CD4-positive, alpha-beta memory T cell (primary cell): Measurements from ENCODE around the gene NCS1. TPM values are rescaled to one million over a fixed set of nuclear protein-coding genes. Genes with fewer than 3 reads are reported as not detected.
"Not testable (repeated sequence)": the region's sequence is repeated elsewhere in the genome, so short reads cannot be mapped to it uniquely, and the experiment has no call there.

Experiments
- CTCF ChIA-PET: fragments of 350-600 bp; sonication (Branson Sonifier 250); formaldehyde crosslinking; loops from one replicate; lab custom pipeline; 2021; ENCODE audit warnings: inconsistent platforms; ENCODE audit not compliant: partially characterized antibody; lab: Charles Lee
- POLR2A ChIA-PET: fragments of 350-600 bp; sonication (Branson Sonifier 250); formaldehyde crosslinking; loops from one replicate; lab custom pipeline; 2021; ENCODE audit not compliant: partially characterized antibody; lab: Charles Lee
- DNase-seq, 5 donors: peaks; one replicate each; pipeline versions ENCODE4 v3.0.0 to v3.0.0-alpha.2; 2020 to 2022; ENCODE audit warnings: mixed read lengths in 1 of 5
- H3K27ac ChIP-seq: one replicate; pipeline ENCODE4 v1.7.0; 2013; ENCODE audit warnings: low read depth, low read length
- H3K27me3 ChIP-seq: 2 replicates; pipeline ENCODE4 v1.7.0; 2013; ENCODE audit warnings: mild to moderate bottlenecking, low read length, moderate library complexity; ENCODE audit not compliant: insufficient read depth
- H3K36me3 ChIP-seq: 2 replicates; pipeline ENCODE4 v1.7.0; 2013; ENCODE audit warnings: mild to moderate bottlenecking, low read length, moderate library complexity; ENCODE audit not compliant: insufficient read depth
- H3K4me1 ChIP-seq: 2 replicates; pipeline ENCODE4 v1.7.0; 2013; ENCODE audit warnings: mild to moderate bottlenecking, low read length, moderate library complexity; ENCODE audit not compliant: insufficient read depth
- H3K4me3 ChIP-seq, 2 donors: one replicate each; pipeline ENCODE4 v1.7.0; 2013; ENCODE audit warnings: low read length in 2 of 2, mild to moderate bottlenecking in 1 of 2
- H3K9me3 ChIP-seq, 2 donors: one replicate each; pipeline ENCODE4 v1.7.0; 2013; ENCODE audit warnings: low read length in 2 of 2, control low read depth in 1 of 2; ENCODE audit not compliant: control insufficient read depth in 1 of 2
- H3K27ac Mint-ChIP-seq, 7 donors: one replicate each; pipeline ENCODE4 v1.8.0; 2020 to 2021; ENCODE audit warnings: mixed read lengths in 7 of 7, mild to moderate bottlenecking in 6 of 7, inconsistent platforms in 3 of 7, moderate library complexity in 3 of 7
- H3K27me3 Mint-ChIP-seq, 2 donors: one replicate each; pipeline ENCODE4 v1.8.0; 2020 to 2021; ENCODE audit warnings: mixed read lengths in 2 of 2
- H3K36me3 Mint-ChIP-seq, 2 donors: one replicate each; pipeline ENCODE4 v1.8.0; 2020 to 2021; ENCODE audit warnings: mixed read lengths in 2 of 2, inconsistent platforms in 1 of 2, mild to moderate bottlenecking in 1 of 2
- H3K4me1 Mint-ChIP-seq, 4 donors: one replicate each; pipeline ENCODE4 v1.8.0; 2020 to 2021; ENCODE audit warnings: mixed read lengths in 4 of 4, mild to moderate bottlenecking in 1 of 4
- H3K4me3 Mint-ChIP-seq, 8 donors: one replicate each; pipeline ENCODE4 v1.8.0; 2020 to 2021; ENCODE audit warnings: mixed read lengths in 8 of 8, mild to moderate bottlenecking in 7 of 8, moderate library complexity in 6 of 8, inconsistent platforms in 3 of 8
- H3K9me3 Mint-ChIP-seq, 8 donors: one replicate each; pipeline ENCODE4 v1.8.0; 2020 to 2021; ENCODE audit warnings: mixed read lengths in 8 of 8, mild to moderate bottlenecking in 5 of 8, inconsistent platforms in 3 of 8, moderate library complexity in 1 of 8
- intact Hi-C: fragments of 100-400 bp; cut with micrococcal nuclease; formaldehyde crosslinking; loops from one replicate; pipeline ENCODE4 v1.15.1; 2023
- polyA plus RNA-seq, 2 donors: library from polyadenylated mRNA; unstranded; fragments of 300-500 nt; fragmentation: Illumina TruSeq; gene quantifications; one replicate each; pipeline ENCODE4 v1.2.3, GENCODE V29; 2021
- total RNA-seq, 2 experiments: library from RNA; stranded (reverse); gene quantifications; one replicate each; pipeline ENCODE4 v1.2.3, GENCODE V29; 2021

The NCS1 gene
- total and polyA plus RNA-seq, 4 experiments from 2014 or later, result 0.64 to 0.90 TPM; not detected in 2

DNA sequence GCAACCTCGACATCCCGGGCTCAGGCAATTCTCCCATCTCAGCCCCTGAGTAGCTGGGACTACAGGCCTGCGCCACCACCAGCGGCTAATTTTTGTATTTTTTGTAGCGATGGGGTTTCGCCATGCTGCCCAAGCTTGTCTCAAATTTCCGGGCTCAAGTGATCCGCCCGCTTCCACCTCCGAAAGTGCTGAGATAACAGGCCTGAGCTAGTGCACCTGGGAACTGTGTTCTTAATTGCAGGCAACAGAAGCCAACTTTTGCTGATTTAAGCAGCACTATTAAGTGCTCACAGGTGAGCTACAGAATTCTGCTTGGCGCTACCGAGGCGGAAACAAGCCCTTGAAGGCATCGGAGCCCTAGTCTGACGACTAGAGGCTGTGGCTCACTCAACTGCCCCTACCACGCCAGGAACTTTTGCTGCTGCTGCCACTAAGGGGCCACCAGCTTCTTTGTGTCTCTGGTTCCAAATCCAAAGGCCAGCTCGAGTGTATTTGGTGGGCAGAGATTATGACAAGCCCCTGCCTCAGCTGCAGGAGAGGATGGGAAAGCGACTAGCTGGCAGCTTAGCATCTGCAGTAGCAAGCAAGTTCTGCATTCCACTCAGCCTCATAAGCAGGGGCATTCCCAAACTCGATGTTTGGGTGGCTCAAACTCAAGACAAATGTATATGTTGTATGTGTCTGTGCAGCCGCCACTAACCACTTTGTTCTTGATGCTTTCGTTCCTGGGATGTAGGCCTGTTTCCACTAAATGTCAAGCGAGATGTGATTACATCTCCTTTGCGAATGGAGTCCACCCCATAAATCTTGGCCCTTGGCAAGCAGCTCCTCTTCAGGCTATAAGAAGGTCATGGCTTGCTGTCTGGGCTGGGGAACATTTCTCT is 82.8 kb downstream of the NCS1 start:
- Mint-ChIP-seq H3K9me3 (peaks cover 0 to 6% (median 0%) of the 10 kb centered on the region in 8 donors), H3K27ac (no peak overlapping the region)
- POLR2A ChIA-PET, result no interaction called here

DNA sequence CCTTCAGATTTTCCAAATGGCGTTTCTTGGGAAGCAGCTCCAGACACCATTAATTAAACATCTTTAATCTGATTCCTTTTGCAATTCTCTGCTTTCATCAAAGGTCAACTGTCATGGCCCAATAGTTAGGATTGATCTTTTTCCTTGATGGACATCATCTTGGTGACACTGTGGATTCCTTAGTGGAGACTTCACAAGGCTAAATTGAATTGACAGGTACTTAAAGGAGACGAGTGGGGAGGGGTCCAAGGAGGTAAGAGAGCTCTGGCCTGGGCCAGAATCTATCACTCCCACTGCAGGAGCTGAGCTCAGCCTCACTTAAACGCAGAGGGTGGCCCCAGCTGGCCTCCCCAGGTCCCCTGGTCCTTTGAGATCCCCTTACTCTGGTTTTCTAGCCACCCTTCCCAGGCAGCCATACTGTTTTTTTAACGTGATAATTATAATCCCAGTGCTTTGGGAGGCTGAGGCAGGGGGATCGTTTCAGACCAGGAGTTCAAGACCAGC is 83.5 kb downstream of the NCS1 start:
- Mint-ChIP-seq H3K4me3 (no peak overlapping the region), H3K27me3 (peaks cover 15 to 25% of the 10 kb centered on the region in 2 donors), H3K36me3 (no peaks in the 10 kb centered on the region), H3K9me3 (peaks cover 0 to 6% (median 0%) of the 10 kb centered on the region in 8 donors), H3K27ac (no peak overlapping the region), H3K4me1 (no peaks in the 10 kb centered on the region)
- intact Hi-C loops, result no loop called here
- H3K9me3 ChIP-seq, result no peaks in the 10 kb centered on the region
- H3K27ac ChIP-seq, result no peak overlapping the region
- no peak overlapping the region for H3K4me3 ChIP-seq
- H3K4me1 ChIP-seq, result no peaks in the 10 kb centered on the region
- POLR2A ChIA-PET, result no interaction called here
- H3K27me3 ChIP-seq, result no peaks in the 10 kb centered on the region
- H3K36me3 ChIP-seq, result no peaks in the 10 kb centered on the region
- DNase-seq, result no peak
- CTCF ChIA-PET, result interaction anchor here (0.8 kb wide), 1 partner anchor 13 kb away, joined by 3 read pairs; no protein-coding TSS in a partner anchor

More for the DNA sequence above, 82.8 kb downstream of the NCS1 start:
- Mint-ChIP-seq H3K27me3 (peaks cover 10 to 21% of the 10 kb centered on the region in 2 donors), H3K36me3 (no peaks in the 10 kb centered on the region), H3K4me3 (no peak overlapping the region), H3K4me1 (no peaks in the 10 kb centered on the region)
- H3K27me3 ChIP-seq, result no peaks in the 10 kb centered on the region
- H3K9me3 ChIP-seq, result no peaks in the 10 kb centered on the region
- H3K4me3 ChIP-seq, result no peak overlapping the region
- CTCF ChIA-PET, result interaction anchor here (0.8 to 4.4 kb wide), 2 partner anchors 12 to 13 kb away, joined by 3 to 22 read pairs; no protein-coding TSS in a partner anchor
- no peaks in the 10 kb centered on the region for H3K36me3 ChIP-seq
- no peak overlapping the region for H3K27ac ChIP-seq
- no peaks in the 10 kb centered on the region for H3K4me1 ChIP-seq
- intact Hi-C loops, result no loop called here
- DNase-seq, result no peak

DNA sequence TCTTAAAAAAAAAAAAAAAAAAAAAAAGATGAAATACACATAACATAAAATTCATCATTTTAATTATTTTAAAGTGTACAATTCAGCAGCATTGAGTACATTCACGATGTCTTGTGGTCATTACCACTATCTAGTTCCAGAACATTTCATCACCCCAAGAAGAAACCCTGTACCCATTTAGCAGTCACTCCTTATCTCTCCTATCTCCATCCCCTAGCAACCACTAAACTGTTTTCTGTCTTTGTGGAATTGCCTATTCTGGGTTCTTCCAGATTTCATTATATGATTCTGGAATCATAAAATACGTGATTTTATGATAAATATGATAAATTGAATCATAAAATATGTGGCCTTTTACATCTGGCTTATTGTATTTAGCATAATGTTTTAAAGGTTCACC is 84.4 kb downstream of the NCS1 start:
- Mint-ChIP-seq H3K4me1 (no peaks in the 10 kb centered on the region), H3K27me3 (peaks cover 15 to 31% of the 10 kb centered on the region in 2 donors), H3K4me3 (no peak overlapping the region), H3K36me3 (no peaks in the 10 kb centered on the region), H3K9me3 (peaks cover 0 to 6% (median 0%) of the 10 kb centered on the region in 8 donors), H3K27ac (no peak overlapping the region)
- H3K4me1 ChIP-seq, result no peaks in the 10 kb centered on the region
- no peaks in the 10 kb centered on the region for H3K36me3 ChIP-seq
- no peaks in the 10 kb centered on the region for H3K9me3 ChIP-seq
- ChIA-PET CTCF (no interaction called here), POLR2A (no interaction called here)
- intact Hi-C loops, result no loop called here
- DNase-seq, result no peak
- no peak overlapping the region for H3K27ac ChIP-seq
- no peak overlapping the region for H3K4me3 ChIP-seq
- H3K27me3 ChIP-seq, result peaks cover 3% of the 10 kb centered on the region

DNA sequence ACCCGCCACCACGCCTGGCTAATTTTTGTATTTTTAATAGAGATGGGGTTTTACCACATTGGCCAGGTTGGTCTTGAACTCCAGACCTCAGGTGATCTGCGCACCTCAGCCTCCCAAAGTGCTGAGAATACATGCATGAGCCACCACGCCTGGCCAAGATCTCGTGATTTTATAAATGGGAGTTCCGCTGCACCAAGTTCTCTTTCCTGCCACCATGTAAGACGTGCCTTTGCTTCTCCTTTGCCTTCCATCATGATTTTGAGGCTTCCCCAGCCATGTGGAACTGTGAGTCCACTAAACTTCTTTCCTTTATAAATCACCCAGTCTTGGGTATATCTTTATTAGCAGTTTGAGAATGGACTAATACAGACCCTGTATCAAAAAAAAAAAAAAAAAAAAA is 85.9 kb downstream of the NCS1 start:
- peaks cover 22 to 39% of the 10 kb centered on the region in 2 donors for H3K27me3 Mint-ChIP-seq
- H3K9me3 Mint-ChIP-seq, intact Hi-C loops, H3K27ac ChIP-seq, H3K4me1 ChIP-seq, H3K4me3 ChIP-seq, H3K27ac Mint-ChIP-seq, H3K36me3 ChIP-seq, H3K27me3 ChIP-seq, H3K4me3 Mint-ChIP-seq, POLR2A ChIA-PET, H3K9me3 ChIP-seq, H3K36me3 Mint-ChIP-seq, H3K4me1 Mint-ChIP-seq, DNase-seq: not testable (repeated sequence)
- CTCF ChIA-PET, result interaction anchor here (1.6 kb wide), 1 partner anchor 15 kb away, joined by 4 read pairs; no protein-coding TSS in a partner anchor

DNA sequence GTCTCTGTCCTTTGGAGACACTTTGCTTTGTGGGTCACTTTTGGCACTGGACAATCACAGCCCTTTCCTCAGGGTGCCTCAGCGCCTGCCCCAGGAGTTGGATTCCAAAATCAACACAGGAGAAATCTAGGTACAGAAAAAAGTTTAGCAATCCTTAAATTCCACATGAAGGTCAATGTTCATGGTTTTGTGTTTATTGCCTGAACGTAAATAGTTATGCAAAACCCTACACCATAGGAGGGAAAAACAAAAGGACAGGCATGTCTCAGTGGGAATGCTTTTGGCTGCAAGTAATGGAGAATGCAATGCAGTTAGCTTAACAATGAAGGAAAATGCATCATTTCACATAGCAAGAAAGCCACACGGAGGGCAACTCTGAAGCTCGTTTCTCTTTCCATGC is 86.8 kb downstream of the NCS1 start:
- Mint-ChIP-seq H3K36me3 (no peaks in the 10 kb centered on the region), H3K27ac (no peak overlapping the region), H3K9me3 (peaks cover 0 to 6% (median 0%) of the 10 kb centered on the region in 8 donors), H3K4me3 (no peak overlapping the region), H3K27me3 (peaks cover 28 to 46% of the 10 kb centered on the region in 2 donors), H3K4me1 (peaks cover 0 to 2% (median 0%) of the 10 kb centered on the region in 4 donors)
- H3K27ac ChIP-seq, result no peak overlapping the region
- intact Hi-C loops, result no loop called here
- ChIA-PET CTCF (no interaction called here), POLR2A (interaction anchor here (0.6 kb wide), 1 partner anchor 17 kb away, joined by 3 read pairs; no protein-coding TSS in a partner anchor)
- H3K27me3 ChIP-seq, result peaks cover 14% of the 10 kb centered on the region
- no peaks in the 10 kb centered on the region for H3K36me3 ChIP-seq
- H3K4me3 ChIP-seq, result no peak overlapping the region
- H3K9me3 ChIP-seq, result no peaks in the 10 kb centered on the region
- no peak for DNase-seq
- no peaks in the 10 kb centered on the region for H3K4me1 ChIP-seq

DNA sequence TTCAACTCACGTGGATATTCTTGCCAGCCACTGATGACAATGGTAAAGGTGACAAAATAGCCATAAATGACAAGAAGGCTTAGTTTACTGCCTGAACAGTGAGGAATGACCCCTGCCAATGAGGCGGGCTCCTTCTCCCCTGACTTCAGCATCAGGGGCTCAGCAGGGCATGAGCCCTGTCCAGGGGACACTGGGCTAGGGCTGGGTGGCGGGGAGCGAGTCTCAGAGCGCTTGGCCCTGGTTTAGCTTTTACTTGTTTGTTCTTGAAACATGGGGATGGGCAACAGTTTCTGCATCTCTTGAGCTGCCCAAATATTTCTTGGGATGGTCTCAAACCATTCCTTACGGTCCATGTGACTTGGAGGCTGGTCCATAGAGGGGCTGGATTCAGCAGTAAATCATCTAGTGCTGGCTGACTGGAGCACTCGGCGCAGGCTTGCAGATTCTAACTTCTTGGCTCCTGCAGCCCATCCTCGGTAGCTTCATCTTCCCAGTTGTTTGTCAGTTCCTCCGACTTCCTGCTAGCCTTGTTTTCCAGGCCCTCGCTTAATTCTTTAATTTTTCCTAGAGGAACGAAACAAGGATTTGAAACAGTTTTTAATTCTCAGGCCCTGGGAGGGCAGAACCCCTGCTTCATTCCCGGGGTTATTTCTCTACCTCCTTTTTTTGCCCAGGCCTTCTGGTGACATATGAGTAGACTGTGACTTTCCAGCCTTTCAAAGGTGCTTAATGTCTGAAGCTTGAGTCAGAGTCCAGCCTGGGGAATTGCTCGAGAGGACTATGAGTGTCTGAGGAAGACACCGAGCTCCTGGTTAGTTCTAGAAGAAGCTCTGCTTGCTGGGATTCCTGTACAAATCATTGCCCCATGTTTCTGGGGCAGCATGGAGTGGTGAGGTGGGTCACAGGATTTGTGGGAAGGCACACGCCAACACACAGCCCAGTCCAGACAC is 88.9 kb downstream of the NCS1 start:
- Histone ChIP-seq H3K4me1 (no peaks in the 10 kb centered on the region), H3K27ac (no peak overlapping the region), H3K36me3 (no peaks in the 10 kb centered on the region), H3K27me3 (peaks cover 24% of the 10 kb centered on the region), H3K9me3 (no peaks in the 10 kb centered on the region), H3K4me3 (no peak overlapping the region)
- CTCF ChIA-PET, result no interaction called here
- Mint-ChIP-seq H3K4me1 (peaks cover 0 to 9% (median 2%) of the 10 kb centered on the region in 4 donors), H3K9me3 (peaks cover 0 to 6% (median 0%) of the 10 kb centered on the region in 8 donors), H3K36me3 (no peaks in the 10 kb centered on the region), H3K4me3 (no peak overlapping the region), H3K27ac (no peak overlapping the region), H3K27me3 (peaks cover 39 to 52% of the 10 kb centered on the region in 2 donors)
- intact Hi-C loops, result no loop called here
- POLR2A ChIA-PET, result no interaction called here
- no peak for DNase-seq
